Measurements from ENCODE around the gene ADAMTS2.

DNA sequence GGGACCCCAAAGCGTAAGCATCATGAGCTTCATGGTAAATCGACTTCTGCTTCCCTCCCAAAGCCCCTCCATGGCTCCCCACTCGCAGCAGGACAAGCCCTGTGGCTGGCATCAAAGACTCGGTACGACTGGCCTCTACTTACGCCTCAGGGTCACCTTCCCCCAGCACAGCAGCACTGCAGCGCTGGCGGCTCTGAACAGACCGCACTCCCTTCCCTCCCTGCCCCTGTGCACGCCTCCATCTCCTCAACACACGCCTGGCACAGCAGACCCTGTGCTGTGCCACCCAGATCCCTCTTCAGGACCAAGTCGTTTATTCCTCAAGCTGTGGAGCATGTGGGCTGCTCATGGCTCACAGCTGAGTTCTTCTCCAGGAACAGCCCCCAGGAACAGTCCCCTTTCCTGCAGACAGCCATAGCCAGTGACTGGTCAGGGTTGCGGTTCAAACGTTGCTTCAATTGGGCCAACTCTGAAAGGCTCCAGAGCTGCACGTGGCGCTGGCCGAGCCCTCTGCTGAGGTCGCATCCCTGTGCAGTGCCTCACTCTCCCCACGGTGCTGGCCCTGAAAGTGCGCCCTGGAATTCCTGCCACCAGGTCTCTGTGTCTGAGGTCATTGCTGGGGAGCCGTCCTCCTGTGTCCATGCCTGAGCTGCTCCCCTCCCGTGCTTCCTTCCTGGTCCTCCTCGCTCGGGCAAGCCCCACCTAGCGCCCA is 197.1 kb downstream of the ADAMTS2 start:
- no peak for TF ChIP-seq MAX (IDR thresholded peaks at IDR 0.05)
- TF ChIP-seq CBX3 (IDR thresholded peaks at IDR 0.05; ENCODE audit: low read depth): no peak
- TF ChIP-seq POLR2A (IDR thresholded peaks at IDR 0.05; ENCODE audit: borderline replicate concordance, extremely low read depth, insufficient read depth, insufficient read length): no peak
- TF ChIP-seq, protein P1, sequence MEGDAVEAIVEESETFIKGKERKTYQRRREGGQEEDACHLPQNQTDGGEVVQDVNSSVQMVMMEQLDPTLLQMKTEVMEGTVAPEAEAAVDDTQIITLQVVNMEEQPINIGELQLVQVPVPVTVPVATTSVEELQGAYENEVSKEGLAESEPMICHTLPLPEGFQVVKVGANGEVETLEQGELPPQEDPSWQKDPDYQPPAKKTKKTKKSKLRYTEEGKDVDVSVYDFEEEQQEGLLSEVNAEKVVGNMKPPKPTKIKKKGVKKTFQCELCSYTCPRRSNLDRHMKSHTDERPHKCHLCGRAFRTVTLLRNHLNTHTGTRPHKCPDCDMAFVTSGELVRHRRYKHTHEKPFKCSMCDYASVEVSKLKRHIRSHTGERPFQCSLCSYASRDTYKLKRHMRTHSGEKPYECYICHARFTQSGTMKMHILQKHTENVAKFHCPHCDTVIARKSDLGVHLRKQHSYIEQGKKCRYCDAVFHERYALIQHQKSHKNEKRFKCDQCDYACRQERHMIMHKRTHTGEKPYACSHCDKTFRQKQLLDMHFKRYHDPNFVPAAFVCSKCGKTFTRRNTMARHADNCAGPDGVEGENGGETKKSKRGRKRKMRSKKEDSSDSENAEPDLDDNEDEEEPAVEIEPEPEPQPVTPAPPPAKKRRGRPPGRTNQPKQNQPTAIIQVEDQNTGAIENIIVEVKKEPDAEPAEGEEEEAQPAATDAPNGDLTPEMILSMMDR (IDR thresholded peaks at IDR 0.05 in 2 of 3, conservative IDR thresholded peaks at IDR 0.05 in 1 of 3; ENCODE audit: borderline replicate concordance in 1 of 3, insufficient read depth in 1 of 3, low read depth in 2 of 3, low read length in 2 of 3): no peak
- TF ChIP-seq POLR2AphosphoS5 (IDR thresholded peaks at IDR 0.05; ENCODE audit: low read depth, low read length): no peak
- no peak for TF ChIP-seq ZNF274 (IDR thresholded peaks at IDR 0.05; ENCODE audit: low read depth, low read length)
- TF ChIP-seq SP1 (IDR thresholded peaks at IDR 0.05; ENCODE audit: low read depth): no peak
- TF ChIP-seq EZH2 (IDR thresholded peaks at IDR 0.05): no peak
- no peak for TF ChIP-seq ATF3 (IDR thresholded peaks at IDR 0.05)

Measured in HCT116 (cell line).